Measurements from ENCODE around the gene NECTIN1.

NECTIN1 gene

DNA sequence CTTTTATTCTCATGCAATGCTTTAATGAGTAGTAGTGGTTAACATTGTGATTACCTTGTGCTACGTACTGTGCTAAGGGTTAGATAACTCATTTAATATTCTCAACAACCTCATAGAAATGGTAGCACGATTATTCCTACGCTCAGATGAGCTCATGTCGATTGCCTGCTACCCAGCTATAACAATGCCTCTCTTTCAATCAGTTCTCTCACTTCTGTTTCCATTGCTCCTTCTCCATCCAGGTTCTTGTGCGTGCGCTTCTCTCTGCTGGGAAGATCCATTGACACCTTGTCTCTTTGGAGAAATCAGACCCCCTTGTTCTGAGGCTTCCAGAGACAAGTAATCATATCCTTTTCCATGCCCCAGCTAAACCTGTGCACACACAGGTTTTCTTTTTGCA is 120.8 kb downstream of the NECTIN1 start:
- Histone ChIP-seq H3K4me3 (replicated peaks; ENCODE audit: insufficient read depth, low read length) (no peak overlapping the region), H3K27ac (replicated peaks) (no peak overlapping the region), H3K27me3 (ENCODE audit: insufficient read depth, poor library complexity, severe bottlenecking) (no peaks in the 10 kb centered on the region)
- TF ChIP-seq GABPA (IDR thresholded peaks at IDR 0.05; ENCODE audit: low read depth) = no peak
- TF ChIP-seq, protein P1, sequence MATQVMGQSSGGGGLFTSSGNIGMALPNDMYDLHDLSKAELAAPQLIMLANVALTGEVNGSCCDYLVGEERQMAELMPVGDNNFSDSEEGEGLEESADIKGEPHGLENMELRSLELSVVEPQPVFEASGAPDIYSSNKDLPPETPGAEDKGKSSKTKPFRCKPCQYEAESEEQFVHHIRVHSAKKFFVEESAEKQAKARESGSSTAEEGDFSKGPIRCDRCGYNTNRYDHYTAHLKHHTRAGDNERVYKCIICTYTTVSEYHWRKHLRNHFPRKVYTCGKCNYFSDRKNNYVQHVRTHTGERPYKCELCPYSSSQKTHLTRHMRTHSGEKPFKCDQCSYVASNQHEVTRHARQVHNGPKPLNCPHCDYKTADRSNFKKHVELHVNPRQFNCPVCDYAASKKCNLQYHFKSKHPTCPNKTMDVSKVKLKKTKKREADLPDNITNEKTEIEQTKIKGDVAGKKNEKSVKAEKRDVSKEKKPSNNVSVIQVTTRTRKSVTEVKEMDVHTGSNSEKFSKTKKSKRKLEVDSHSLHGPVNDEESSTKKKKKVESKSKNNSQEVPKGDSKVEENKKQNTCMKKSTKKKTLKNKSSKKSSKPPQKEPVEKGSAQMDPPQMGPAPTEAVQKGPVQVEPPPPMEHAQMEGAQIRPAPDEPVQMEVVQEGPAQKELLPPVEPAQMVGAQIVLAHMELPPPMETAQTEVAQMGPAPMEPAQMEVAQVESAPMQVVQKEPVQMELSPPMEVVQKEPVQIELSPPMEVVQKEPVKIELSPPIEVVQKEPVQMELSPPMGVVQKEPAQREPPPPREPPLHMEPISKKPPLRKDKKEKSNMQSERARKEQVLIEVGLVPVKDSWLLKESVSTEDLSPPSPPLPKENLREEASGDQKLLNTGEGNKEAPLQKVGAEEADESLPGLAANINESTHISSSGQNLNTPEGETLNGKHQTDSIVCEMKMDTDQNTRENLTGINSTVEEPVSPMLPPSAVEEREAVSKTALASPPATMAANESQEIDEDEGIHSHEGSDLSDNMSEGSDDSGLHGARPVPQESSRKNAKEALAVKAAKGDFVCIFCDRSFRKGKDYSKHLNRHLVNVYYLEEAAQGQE (IDR thresholded peaks at IDR 0.05; ENCODE audit: insufficient replicate concordance, low read depth) = no peak
- TF ChIP-seq POLR2AphosphoS5 (IDR thresholded peaks at IDR 0.05; ENCODE audit: low read depth) = no peak
- no peak for DNase-seq (ENCODE audit: low read depth in 1 of 2, low spot score in 1 of 2)

DNA sequence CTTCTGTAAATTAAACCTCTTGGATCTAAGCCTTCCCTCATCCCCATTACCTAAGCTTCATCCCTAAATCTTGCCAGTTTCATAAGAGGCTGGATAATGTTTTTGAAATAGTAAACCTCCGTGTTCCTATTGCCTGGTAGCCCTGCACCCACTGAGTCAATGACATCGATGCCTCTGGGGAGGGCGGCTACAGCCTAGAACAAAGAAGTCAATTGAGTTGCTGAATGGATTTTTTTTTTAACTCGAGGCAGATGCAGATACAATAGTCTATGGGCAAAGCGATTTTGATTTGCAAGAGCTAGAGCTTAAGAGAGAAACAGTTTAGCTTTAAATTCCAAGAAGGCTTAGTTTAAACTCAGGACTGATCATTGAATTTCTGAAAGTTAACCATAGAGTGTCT is 121.3 kb downstream of the NECTIN1 start:
- no peak for TF ChIP-seq GABPA (IDR thresholded peaks at IDR 0.05; ENCODE audit: low read depth)
- TF ChIP-seq, protein P2, sequence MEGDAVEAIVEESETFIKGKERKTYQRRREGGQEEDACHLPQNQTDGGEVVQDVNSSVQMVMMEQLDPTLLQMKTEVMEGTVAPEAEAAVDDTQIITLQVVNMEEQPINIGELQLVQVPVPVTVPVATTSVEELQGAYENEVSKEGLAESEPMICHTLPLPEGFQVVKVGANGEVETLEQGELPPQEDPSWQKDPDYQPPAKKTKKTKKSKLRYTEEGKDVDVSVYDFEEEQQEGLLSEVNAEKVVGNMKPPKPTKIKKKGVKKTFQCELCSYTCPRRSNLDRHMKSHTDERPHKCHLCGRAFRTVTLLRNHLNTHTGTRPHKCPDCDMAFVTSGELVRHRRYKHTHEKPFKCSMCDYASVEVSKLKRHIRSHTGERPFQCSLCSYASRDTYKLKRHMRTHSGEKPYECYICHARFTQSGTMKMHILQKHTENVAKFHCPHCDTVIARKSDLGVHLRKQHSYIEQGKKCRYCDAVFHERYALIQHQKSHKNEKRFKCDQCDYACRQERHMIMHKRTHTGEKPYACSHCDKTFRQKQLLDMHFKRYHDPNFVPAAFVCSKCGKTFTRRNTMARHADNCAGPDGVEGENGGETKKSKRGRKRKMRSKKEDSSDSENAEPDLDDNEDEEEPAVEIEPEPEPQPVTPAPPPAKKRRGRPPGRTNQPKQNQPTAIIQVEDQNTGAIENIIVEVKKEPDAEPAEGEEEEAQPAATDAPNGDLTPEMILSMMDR (IDR thresholded peaks at IDR 0.05; ENCODE audit: insufficient read depth, low read length) = no peak
- TF ChIP-seq SPI1 (IDR thresholded peaks at IDR 0.05; ENCODE audit: borderline replicate concordance, low read depth) = no peak
- DNase-seq (ENCODE audit: low read depth in 1 of 2, low spot score in 1 of 2) = no peak
- Histone ChIP-seq H3K27ac (replicated peaks) (no peak overlapping the region), H3K4me3 (replicated peaks; ENCODE audit: insufficient read depth, low read length) (no peak overlapping the region), H3K27me3 (ENCODE audit: insufficient read depth, poor library complexity, severe bottlenecking) (no peaks in the 10 kb centered on the region)

DNA sequence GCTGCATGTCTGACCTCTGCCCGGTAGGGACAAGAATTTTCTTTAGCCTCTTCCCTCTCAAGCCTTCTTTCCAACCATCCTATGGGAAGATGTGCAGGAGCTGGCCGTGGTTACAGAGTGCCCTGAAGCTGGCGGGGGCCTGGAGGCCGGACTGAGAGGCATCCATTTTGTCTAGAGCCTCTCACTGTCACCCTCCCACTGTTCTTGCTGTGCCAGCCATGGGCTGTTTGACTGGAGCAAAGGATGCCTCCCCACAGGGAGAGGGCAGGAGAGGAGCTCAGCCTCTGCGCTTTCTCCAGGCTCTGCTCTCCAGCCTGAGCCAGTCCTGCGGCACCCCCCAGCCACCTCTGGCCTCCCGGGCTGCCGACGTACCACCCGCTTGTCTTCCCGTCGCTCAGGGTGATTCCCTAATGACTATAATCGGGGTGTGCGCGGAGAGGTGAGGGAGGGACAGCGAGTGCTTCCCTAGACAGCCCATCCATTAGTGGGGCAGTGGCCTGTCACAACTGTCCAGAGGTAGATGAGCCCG is 123.8 kb downstream of the NECTIN1 start:
- Histone ChIP-seq H3K27me3 (ENCODE audit: insufficient read depth, poor library complexity, severe bottlenecking) (no peaks in the 10 kb centered on the region), H3K27ac (replicated peaks) (no peak overlapping the region), H3K4me3 (replicated peaks; ENCODE audit: insufficient read depth, low read length) (no peak overlapping the region)
- no peak for DNase-seq (ENCODE audit: low read depth in 1 of 2, low spot score in 1 of 2)
- TF ChIP-seq GABPA (IDR thresholded peaks at IDR 0.05; ENCODE audit: low read depth) (no peak), POLR2AphosphoS5 (IDR thresholded peaks at IDR 0.05; ENCODE audit: low read depth) (no peak), SPI1 (IDR thresholded peaks at IDR 0.05; ENCODE audit: borderline replicate concordance, low read depth) (no peak)
- TF ChIP-seq, protein P2 (IDR thresholded peaks at IDR 0.05; ENCODE audit: insufficient read depth, low read length) = no peak
- TF ChIP-seq, protein P1 (IDR thresholded peaks at IDR 0.05; ENCODE audit: insufficient replicate concordance, low read depth) = no peak

DNA sequence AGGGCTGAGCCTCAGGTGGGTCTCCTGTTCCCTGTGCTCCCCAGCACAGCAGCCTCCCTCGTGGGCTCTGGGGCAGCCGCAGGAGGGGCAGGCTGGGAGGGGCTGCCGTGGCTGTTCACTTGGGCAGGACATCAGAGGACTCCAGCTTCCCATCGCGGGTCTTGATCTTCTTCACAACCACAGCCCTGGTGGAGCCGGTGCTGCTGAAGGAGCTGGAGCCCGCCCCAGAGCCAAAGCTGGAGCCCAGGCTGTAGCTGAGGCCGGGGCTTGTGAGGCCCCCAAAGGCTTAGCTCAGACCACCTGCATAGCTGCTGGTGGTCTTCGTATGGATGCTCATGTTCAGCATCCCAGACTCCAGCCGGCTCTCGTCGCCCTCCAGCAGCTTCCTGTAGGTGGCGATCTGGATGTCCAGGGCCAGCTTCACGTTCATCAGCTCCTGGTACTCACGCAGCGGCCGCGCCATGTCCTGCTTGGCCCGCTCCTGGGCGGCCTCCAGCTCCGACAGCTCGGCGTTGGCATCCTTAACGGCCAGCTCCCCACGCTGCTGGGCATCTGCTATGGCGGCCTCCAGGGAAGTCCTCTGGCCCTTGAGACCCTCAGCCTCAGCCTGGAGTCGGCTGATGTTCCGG is 126.1 kb downstream of the NECTIN1 start:
- no peak for DNase-seq (ENCODE audit: low read depth in 1 of 2, low spot score in 1 of 2)
- TF ChIP-seq, protein P2 (IDR thresholded peaks at IDR 0.05; ENCODE audit: insufficient read depth, low read length) = no peak
- TF ChIP-seq, protein P1 (IDR thresholded peaks at IDR 0.05; ENCODE audit: insufficient replicate concordance, low read depth) = no peak
- TF ChIP-seq GABPA (IDR thresholded peaks at IDR 0.05; ENCODE audit: low read depth) (no peak), SPI1 (IDR thresholded peaks at IDR 0.05; ENCODE audit: borderline replicate concordance, low read depth) (no peak), POLR2AphosphoS5 (IDR thresholded peaks at IDR 0.05; ENCODE audit: low read depth) (no peak)
- no peak overlapping the region for H3K4me3 ChIP-seq (replicated peaks; ENCODE audit: insufficient read depth, low read length)
- H3K27ac ChIP-seq (replicated peaks) = no peak overlapping the region
- no peaks in the 10 kb centered on the region for H3K27me3 ChIP-seq (ENCODE audit: insufficient read depth, poor library complexity, severe bottlenecking)
